Activated CD4-positive, alpha-beta T cell treated with anti-CD3 and anti-CD28 coated beads, Interleukin-2, amount 10 ng/mL, durations not matched to agents 7 days and 5 days (primary cell): Measurements from ENCODE around the gene TAB3. TPM values are rescaled to one million over a fixed set of nuclear protein-coding genes. Genes with fewer than 3 reads are reported as not detected.

Experiments used
- CTCF ChIA-PET: fragments of 350-600 bp; sonication (Branson Sonifier 250); formaldehyde crosslinking; loops from one replicate; lab custom pipeline; 2021; ENCODE audit warnings: antibody characterized with exemption; lab: Charles Lee
- POLR2A ChIA-PET: fragments of 350-600 bp; sonication (Branson Sonifier 250); formaldehyde crosslinking; loops from one replicate; lab custom pipeline; 2021; ENCODE audit warnings: antibody characterized with exemption; lab: Charles Lee
- DNase-seq: peaks from one replicate; pipeline ENCODE4 v3.0.0-alpha.2; 2020
- H3K27ac Mint-ChIP-seq: one replicate; pipeline ENCODE4 v1.8.0; 2021; ENCODE audit warnings: mild to moderate bottlenecking, moderate library complexity, mixed read lengths
- H3K27me3 Mint-ChIP-seq: one replicate; pipeline ENCODE4 v1.8.0; 2021; ENCODE audit warnings: mixed read lengths
- H3K36me3 Mint-ChIP-seq: one replicate; pipeline ENCODE4 v1.8.0; 2021; ENCODE audit warnings: low read depth, mixed read lengths
- H3K4me1 Mint-ChIP-seq: one replicate; pipeline ENCODE4 v1.8.0; 2021; ENCODE audit warnings: mixed read lengths
- H3K4me3 Mint-ChIP-seq: one replicate; pipeline ENCODE4 v1.8.0; 2021; ENCODE audit warnings: mild to moderate bottlenecking, moderate library complexity, mixed read lengths
- H3K9me3 Mint-ChIP-seq: one replicate; pipeline ENCODE4 v1.8.0; 2021; ENCODE audit warnings: mixed read lengths
- total RNA-seq, 2 experiments: library from RNA; stranded (reverse); gene quantifications; one replicate each; pipeline ENCODE4 v1.2.3, GENCODE V29; 2021

Gene TAB3, protein sequence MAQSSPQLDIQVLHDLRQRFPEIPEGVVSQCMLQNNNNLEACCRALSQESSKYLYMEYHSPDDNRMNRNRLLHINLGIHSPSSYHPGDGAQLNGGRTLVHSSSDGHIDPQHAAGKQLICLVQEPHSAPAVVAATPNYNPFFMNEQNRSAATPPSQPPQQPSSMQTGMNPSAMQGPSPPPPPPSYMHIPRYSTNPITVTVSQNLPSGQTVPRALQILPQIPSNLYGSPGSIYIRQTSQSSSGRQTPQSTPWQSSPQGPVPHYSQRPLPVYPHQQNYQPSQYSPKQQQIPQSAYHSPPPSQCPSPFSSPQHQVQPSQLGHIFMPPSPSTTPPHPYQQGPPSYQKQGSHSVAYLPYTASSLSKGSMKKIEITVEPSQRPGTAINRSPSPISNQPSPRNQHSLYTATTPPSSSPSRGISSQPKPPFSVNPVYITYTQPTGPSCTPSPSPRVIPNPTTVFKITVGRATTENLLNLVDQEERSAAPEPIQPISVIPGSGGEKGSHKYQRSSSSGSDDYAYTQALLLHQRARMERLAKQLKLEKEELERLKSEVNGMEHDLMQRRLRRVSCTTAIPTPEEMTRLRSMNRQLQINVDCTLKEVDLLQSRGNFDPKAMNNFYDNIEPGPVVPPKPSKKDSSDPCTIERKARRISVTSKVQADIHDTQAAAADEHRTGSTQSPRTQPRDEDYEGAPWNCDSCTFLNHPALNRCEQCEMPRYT
- total RNA-seq, result 10 to 100 TPM; 16.8 to 20.7 TPM

DNA sequence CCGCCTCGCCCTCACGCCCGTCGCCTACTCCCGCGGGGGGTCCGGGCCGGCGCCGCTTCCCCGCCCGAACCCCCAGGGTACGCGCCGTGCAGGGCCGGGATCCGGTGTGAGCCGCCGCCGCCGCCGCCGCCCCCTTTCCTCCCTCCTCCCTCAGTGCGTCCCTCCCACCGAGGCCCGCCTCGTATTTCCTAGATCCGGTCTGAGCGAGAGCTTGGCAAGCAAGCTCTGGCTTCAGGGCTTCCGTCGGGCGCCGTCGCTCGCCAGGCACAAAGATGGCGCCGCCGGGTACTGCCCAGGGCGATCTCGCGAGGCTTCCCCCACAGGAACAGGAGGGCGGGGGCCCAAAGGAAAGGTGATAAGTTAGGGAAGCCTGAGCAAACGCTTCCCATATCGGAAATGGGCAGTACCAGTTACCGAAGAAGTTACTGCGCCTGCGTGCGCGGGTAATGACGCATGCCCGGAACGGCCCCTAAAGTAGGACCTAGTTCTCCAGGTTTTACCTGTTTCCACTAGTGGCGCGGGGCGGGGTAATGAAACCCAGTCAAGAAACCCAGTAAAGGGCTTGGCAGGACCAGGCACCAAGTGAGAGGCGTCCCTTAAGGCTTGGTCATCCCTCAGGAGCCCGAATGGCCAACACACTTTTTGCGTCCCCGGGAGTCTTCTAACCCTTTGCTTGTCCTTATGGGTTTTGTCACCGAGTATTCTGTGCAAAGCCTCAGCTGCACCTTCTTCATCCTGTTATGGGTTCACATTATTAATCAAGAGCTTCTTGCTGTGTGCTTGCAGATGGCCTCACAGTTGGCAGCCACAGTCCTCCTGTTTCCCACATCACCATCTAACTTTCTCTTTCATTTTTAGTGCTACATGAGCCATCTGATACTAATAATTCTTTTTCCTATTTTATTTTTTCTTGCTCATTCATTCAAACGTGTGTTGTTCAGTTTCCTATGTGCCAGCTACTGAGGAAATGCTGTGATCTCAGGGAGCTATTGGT, at the start of gene TAB3:
TSS of gene TAB3 (minus strand) at position 108 of the 994 bp plus-strand sequence. CDS start 29,666 bp downstream, outside the sequence.
- H3K4me1 Mint-ChIP-seq, result peaks cover 28% of the 10 kb centered on the region
- no peaks in the 10 kb centered on the region for H3K9me3 Mint-ChIP-seq
- H3K36me3 Mint-ChIP-seq, result peaks cover 9% of the 10 kb centered on the region
- no peaks in the 10 kb centered on the region for H3K27me3 Mint-ChIP-seq
- peak; percentile 94 for DNase-seq
- CTCF ChIA-PET, result interaction anchor here (0.6 kb wide), 1 partner anchor 10 kb away, joined by 3 read pairs; no protein-coding TSS in a partner anchor
- peak within 1 kb of the TSS; percentile 92 for H3K27ac Mint-ChIP-seq
- POLR2A ChIA-PET, result interaction anchor here (0.6 to 1.6 kb wide), 2 partner anchors 60 to 312 kb away, joined by 3 to 5 read pairs; partner anchors contain the start of gene TASL
- peak within 1 kb of the TSS; percentile 85 for H3K4me3 Mint-ChIP-seq

DNA sequence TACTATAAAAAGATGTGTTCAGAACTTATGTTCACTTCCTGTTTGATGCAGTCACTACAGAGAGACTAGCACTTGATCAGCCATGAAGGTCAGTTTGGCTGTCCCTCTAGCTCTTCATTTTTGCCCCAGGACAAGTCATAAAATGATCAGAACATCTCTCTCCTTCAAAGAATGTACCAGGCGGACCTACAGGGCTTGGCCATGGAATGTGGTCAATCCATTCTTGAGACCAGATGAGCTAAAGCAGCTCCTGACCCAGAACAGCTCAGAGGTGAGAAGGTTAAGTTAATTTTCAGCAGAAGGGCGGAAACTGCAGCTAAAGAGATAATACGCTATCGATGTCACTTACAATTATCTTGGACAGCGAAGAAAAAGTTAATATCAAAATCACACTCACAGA, 49.2 kb upstream of the TAB3 start:
- DNase-seq, result no peak
- ChIA-PET CTCF (no interaction called here), POLR2A (no interaction called here)
- Mint-ChIP-seq H3K4me1 (no peaks in the 10 kb centered on the region), H3K27ac (no peak overlapping the region), H3K27me3 (peaks cover 2% of the 10 kb centered on the region), H3K36me3 (no peaks in the 10 kb centered on the region), H3K9me3 (no peaks in the 10 kb centered on the region), H3K4me3 (no peak overlapping the region)

DNA sequence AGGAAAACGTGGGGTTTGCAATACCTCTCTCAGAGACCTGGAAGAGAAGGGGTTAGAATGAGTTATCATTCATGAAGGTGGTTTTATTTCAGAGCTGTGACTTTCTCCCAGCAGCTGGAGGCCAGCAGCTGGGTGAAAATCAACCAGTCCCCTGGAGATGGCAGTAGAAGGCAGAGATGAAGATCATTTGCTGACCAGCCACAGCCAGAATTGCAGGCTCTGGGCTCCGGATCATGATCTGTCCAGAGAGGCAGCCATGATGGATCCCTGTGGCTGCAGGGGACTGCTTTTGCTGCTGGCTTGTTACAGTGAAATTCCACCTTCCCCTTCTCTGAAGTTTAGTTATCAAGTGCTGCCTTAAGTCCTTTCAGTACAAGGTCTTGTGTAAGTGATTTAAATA, 46.9 kb upstream of the TAB3 start:
- DNase-seq, result no peak
- Mint-ChIP-seq H3K27me3 (peaks cover 2% of the 10 kb centered on the region), H3K4me3 (no peak overlapping the region), H3K36me3 (no peaks in the 10 kb centered on the region), H3K9me3 (no peaks in the 10 kb centered on the region), H3K27ac (no peak overlapping the region), H3K4me1 (no peaks in the 10 kb centered on the region)
- ChIA-PET POLR2A (no interaction called here), CTCF (no interaction called here)

DNA sequence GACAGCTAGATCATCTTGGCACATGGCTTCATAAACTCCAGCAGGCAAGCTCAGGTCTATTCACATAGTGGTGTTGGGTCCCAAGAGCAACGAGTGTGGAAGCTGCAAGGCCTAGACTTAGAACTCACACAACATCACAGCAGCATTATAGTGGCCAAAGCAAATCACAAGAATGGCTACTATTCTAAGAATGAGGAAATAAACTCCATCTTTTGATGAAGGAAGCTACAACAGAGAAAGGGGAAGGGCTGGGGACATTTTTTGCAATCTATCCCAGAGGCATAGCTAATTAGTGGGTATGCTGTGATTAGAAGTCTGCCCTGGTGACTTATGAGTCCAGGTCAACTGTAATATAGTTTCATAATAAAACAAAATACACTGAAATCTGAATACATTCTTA, 42.9 kb upstream of the TAB3 start:
- Mint-ChIP-seq H3K4me3 (no peak overlapping the region), H3K9me3 (no peaks in the 10 kb centered on the region), H3K4me1 (no peaks in the 10 kb centered on the region), H3K27me3 (peaks cover 2% of the 10 kb centered on the region), H3K36me3 (no peaks in the 10 kb centered on the region), H3K27ac (no peak overlapping the region)
- POLR2A ChIA-PET, result no interaction called here
- CTCF ChIA-PET, result interaction anchor here (0.6 kb wide), 1 partner anchor 1829 kb away, joined by 6 read pairs; no protein-coding TSS in a partner anchor
- DNase-seq, result no peak

DNA sequence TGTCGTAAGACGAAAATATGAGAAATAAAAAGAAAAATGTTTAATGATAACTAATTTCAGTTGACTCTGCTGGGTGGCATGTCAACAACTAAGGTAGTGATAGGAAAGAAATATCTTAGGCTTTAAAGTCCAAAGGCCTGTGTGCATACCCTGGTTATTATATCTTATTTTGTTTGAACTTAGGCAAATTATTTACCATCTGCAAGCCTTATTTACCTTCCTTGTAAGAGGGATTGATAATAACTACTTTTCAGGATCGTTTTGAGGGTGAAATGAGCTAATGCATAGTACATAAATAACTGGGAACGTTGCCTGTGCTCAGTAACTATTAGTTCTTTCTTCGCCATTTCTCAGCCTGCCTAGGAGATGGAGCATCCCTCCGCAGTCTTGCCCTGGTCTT, 41.6 kb upstream of the TAB3 start:
- Mint-ChIP-seq H3K36me3 (no peaks in the 10 kb centered on the region), H3K4me1 (no peaks in the 10 kb centered on the region), H3K9me3 (no peaks in the 10 kb centered on the region), H3K4me3 (no peak overlapping the region), H3K27ac (no peak overlapping the region), H3K27me3 (peaks cover 2% of the 10 kb centered on the region)
- POLR2A ChIA-PET, result no interaction called here
- CTCF ChIA-PET, result no interaction called here
- DNase-seq, result no peak

DNA sequence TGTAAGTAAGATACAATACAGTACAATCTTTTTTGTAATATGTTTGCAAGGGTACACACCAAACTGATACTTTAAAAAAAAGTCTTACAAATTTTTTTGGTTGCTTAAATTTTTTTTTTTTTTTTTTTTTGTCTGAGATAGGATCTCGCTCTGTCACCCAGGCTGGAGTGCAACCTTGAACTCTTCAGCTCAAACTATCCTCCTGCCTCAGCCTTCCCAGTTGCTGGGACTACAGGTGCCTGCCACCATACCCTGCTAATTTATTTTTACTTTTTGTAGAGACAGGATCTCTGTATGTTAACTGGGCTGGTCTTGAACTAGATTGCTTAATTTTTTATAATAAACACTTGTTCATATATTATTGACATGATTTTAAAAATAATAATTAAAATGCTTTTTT, 41.1 kb upstream of the TAB3 start:
- CTCF ChIA-PET, result no interaction called here
- H3K9me3 Mint-ChIP-seq, result no peaks in the 10 kb centered on the region
- DNase-seq, result no peak
- H3K36me3 Mint-ChIP-seq, result no peaks in the 10 kb centered on the region
- H3K27me3 Mint-ChIP-seq, result peaks cover 1% of the 10 kb centered on the region
- POLR2A ChIA-PET, result no interaction called here
- no peaks in the 10 kb centered on the region for H3K4me1 Mint-ChIP-seq
- H3K27ac Mint-ChIP-seq, result no peak overlapping the region
- H3K4me3 Mint-ChIP-seq, result no peak overlapping the region

DNA sequence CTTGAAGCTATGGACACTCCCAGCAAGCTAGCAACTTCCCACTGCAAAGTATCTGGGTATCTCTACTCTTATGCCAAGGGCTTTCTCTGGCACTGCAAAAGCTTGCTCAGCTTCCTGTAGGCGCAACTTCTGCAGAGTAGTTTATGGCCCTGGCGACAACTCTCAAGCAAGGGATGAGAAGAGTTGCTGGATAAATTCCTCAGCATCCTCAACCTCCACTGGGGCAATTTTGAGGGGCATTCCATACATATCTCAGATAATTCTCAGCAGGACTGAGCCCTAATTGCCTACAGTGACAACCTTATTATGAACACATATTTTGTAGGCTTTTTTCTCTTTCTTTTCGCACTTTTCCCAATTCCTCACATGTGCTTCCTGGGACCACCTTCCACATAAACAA, 31.2 kb upstream of the TAB3 start:
- CTCF ChIA-PET, result no interaction called here
- Mint-ChIP-seq H3K4me3 (no peak overlapping the region), H3K4me1 (no peaks in the 10 kb centered on the region)

DNA sequence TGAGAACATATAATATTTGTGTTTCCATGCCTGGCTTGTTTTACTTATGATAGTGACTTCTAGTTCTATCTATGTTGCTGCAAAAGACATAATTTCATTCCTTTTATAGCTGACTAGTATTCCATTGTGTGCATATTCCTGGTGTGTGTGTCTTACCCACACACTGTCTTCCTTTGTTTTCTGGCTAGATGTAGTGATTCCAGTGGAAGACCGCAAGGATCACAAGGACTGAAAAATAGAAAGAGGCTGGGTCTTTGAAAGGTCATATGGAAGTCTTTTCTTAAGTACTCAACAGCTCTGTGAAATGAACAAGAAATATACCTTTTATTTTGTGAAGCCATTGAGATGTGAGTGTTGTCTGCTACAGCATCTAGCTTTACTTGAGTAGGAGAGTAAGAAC, 29.4 kb upstream of the TAB3 start:
- Mint-ChIP-seq H3K36me3 (no peaks in the 10 kb centered on the region), H3K9me3 (no peaks in the 10 kb centered on the region), H3K4me1 (no peaks in the 10 kb centered on the region), H3K4me3 (no peak overlapping the region), H3K27ac (no peak overlapping the region), H3K27me3 (peaks cover 3% of the 10 kb centered on the region)
- no peak for DNase-seq
- POLR2A ChIA-PET, result no interaction called here
- CTCF ChIA-PET, result no interaction called here

More for the DNA sequence above, 31.2 kb upstream of the TAB3 start:
- no peak for DNase-seq
- Mint-ChIP-seq H3K27me3 (peaks cover 3% of the 10 kb centered on the region), H3K36me3 (no peaks in the 10 kb centered on the region), H3K27ac (no peak overlapping the region), H3K9me3 (no peaks in the 10 kb centered on the region)
- POLR2A ChIA-PET, result no interaction called here

DNA sequence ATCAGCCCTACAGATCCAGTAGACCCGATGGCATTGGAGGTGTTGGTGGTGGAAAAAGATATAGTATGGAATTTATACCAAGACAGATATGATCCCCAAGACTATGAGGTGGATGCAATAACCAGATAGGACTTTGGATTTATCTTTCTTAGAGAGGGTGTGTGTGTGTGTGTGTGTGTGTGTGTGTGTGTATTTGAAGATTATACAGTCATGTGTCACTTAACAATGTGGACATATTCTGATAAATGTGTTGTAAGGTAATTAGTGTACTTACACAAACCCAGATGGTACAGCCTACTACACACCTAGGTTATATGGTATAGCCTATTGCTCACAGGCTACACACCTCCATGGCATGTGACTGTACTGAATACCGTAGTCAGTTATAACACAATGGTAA, 24.4 kb upstream of the TAB3 start:
- no peak for DNase-seq
- H3K36me3 Mint-ChIP-seq, result no peaks in the 10 kb centered on the region
- peaks cover 3% of the 10 kb centered on the region for H3K27me3 Mint-ChIP-seq
- H3K4me1 Mint-ChIP-seq, result peaks cover 12% of the 10 kb centered on the region
- CTCF ChIA-PET, result interaction anchor here (0.9 kb wide), 1 partner anchor 26 kb away, joined by 3 read pairs; no protein-coding TSS in a partner anchor
- H3K4me3 Mint-ChIP-seq, result no peak overlapping the region
- H3K9me3 Mint-ChIP-seq, result no peaks in the 10 kb centered on the region
- H3K27ac Mint-ChIP-seq, result no peak overlapping the region
- POLR2A ChIA-PET, result no interaction called here

DNA sequence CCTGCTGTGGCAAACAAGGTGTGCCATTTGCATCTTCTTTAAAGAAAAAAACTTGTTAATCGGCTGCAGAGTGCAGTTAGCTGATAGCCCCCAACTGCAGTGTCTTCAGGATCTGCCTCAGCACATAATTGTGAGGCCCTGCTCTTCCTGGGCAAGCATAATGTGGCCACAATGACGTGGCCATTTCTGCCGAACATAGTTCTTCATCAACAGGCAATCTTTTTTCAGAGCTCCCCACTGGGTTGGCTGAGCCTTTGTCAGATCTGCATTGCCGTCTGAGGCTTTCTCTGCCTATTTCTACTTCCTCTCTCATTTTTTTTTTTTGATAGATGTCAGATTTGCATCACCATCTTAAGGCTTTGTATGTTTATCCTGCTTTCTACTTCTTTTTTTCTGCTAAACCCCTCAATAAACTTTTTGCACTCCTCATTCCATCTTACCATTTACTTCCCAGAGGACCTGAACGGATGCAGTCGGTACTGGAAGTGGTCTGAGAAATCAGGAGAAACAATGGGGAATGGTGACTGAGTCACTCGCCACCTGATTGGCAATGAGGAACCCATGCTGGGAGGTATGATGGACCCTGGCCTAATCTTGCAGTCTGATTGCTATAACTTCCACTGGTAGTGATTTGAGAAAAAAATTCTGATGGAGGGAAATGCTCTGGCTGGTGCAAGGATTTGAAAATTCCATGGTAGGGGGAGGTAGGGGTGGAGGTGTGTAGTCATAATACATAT, 21.2 kb upstream of the TAB3 start:
- Mint-ChIP-seq H3K27ac (peak overlapping the region; percentile 50), H3K27me3 (no peaks in the 10 kb centered on the region), H3K36me3 (no peaks in the 10 kb centered on the region), H3K9me3 (no peaks in the 10 kb centered on the region), H3K4me1 (peaks cover 12% of the 10 kb centered on the region), H3K4me3 (no peak overlapping the region)
- ChIA-PET POLR2A (no interaction called here), CTCF (interaction anchor here (0.6 to 1.4 kb wide), 3 partner anchors 175 to 684 kb away, joined by 3 to 6 read pairs (median 3); no protein-coding TSS in a partner anchor)
- DNase-seq, result no peak

DNA sequence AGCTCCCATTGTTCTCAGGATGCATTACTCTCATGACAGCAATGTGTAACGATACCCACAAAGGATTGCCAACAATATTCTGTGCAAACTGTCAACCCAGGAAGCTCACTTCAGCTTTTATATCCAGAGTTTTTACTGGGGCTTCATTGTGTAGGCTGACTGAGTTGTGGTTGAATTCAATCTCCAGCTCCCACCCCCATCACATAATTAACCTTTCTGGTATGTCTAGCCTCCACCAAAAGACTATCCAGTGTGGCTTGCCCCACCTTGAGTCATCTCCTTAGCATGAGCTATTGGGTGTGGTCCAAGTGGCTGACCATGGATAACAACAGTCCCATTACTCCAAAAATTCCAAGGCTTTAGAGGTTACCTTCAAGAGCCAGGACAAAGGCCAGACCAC, 17.7 kb upstream of the TAB3 start:
- ChIA-PET POLR2A (no interaction called here), CTCF (no interaction called here)
- Mint-ChIP-seq H3K27me3 (peaks cover 1% of the 10 kb centered on the region), H3K9me3 (no peaks in the 10 kb centered on the region), H3K27ac (no peak overlapping the region), H3K36me3 (no peaks in the 10 kb centered on the region), H3K4me1 (peaks cover 12% of the 10 kb centered on the region), H3K4me3 (no peak overlapping the region)
- no peak for DNase-seq

DNA sequence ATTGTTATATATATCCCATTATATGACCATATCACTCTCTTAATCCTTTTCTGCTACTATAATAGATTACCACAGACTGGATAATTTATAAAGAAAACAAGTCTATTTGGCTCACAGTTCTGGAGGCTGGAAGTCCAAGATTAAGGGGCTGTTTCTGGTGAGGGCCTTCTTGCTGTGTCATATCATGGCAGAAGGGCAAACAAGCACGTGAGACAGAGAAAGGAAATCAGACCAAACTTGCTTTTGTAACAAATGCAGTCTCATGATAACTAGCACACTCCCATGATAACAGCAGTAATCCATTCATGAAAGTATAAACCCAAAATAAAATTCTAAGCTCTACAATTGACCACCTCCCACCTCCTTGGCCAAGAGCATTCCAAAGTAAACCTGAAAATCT, 16.3 kb upstream of the TAB3 start:
- Mint-ChIP-seq H3K4me1 (peaks cover 8% of the 10 kb centered on the region), H3K4me3 (no peak overlapping the region), H3K9me3 (no peaks in the 10 kb centered on the region), H3K36me3 (no peaks in the 10 kb centered on the region), H3K27ac (no peak overlapping the region), H3K27me3 (peaks cover 4% of the 10 kb centered on the region)
- no peak for DNase-seq
- POLR2A ChIA-PET, result no interaction called here
- CTCF ChIA-PET, result no interaction called here
